ENCODE data around the gene TMEM192. TPM values are rescaled to one million over a fixed set of nuclear protein-coding genes. Genes with fewer than 3 reads are reported as not detected.

TMEM192 gene
- total and polyA plus RNA-seq, 2 of the 8 experiments (the other 6 are each of a cell fraction or from before 2014, with no cell fraction given): 7.3 to 10.9 TPM

DNA sequence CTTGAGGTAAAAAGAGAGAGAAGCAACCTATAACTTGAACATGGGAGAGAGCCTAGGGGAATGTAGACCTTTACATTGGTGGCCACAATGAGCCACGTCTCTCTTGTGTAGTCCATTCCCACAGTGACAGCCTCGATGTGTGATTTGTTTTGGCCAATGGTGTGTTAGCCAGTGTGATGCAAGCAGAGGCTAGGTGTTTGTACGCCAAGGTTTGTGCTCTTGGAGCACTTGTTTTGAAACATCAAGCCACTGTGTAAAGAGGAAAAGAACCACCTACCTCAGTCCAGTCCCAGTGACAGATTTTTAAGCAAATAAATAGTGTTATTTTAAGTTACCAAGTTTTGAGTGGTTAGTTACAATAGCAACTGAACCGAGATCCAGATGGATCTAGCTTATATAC, 23.9 kb upstream of the TMEM192 start:
- Histone ChIP-seq H3K4me3 (ENCODE audit: extremely low read depth in 1 of 4, insufficient read depth in 2 of 4, low read depth in 3 of 4, low read length in 4 of 4) (no peak overlapping the region), H3K4me2 (ENCODE audit: insufficient read depth in 1 of 2, low read depth in 2 of 2, low read length in 2 of 2) (no peak overlapping the region), H4K5ac (ENCODE audit: insufficient read length, low read depth, low read length) (no peak overlapping the region), H3K27me3 (replicated peaks in 1 of 4; ENCODE audit: control insufficient read depth in 3 of 4, extremely low read depth in 1 of 4, insufficient read depth in 3 of 4, low read length in 3 of 4) (no peaks in the 10 kb centered on the region), H3K14ac (ENCODE audit: insufficient read length) (no peak overlapping the region), H3K9ac (replicated peaks in 1 of 4; ENCODE audit: extremely low read depth in 1 of 4, low read depth in 3 of 4, low read length in 3 of 4) (no peak overlapping the region), H3K4ac (replicated peaks; ENCODE audit: insufficient read length, low read depth, low read length) (no peak overlapping the region), H3K56ac (replicated peaks; ENCODE audit: insufficient read length, low read depth, low read length) (no peak overlapping the region), H3K9me3 (ENCODE audit: insufficient read depth in 2 of 2, low read depth in 1 of 2, low read length in 1 of 2) (no peaks in the 10 kb centered on the region), H3K4me1 (replicated peaks in 1 of 4; ENCODE audit: control insufficient read depth in 3 of 4, insufficient read depth in 4 of 4, low read length in 3 of 4) (no peaks in the 10 kb centered on the region), H3K79me1 (ENCODE audit: low read depth, low read length) (no peaks in the 10 kb centered on the region), H3K23ac (ENCODE audit: insufficient read length) (no peak overlapping the region), H3K79me2 (ENCODE audit: control insufficient read depth in 1 of 2, insufficient read depth in 2 of 2, low read length in 2 of 2) (no peaks in the 10 kb centered on the region), H2BK15ac (ENCODE audit: low read length) (no peak overlapping the region), H2AK5ac (ENCODE audit: low read depth, low read length) (no peak overlapping the region), H2BK120ac (replicated peaks; ENCODE audit: low read depth, low read length) (no peak overlapping the region), H3K18ac (ENCODE audit: extremely low read depth, low read length) (no peak overlapping the region), H2BK20ac (ENCODE audit: low read length) (no peak overlapping the region), H4K20me1 (replicated peaks in 1 of 2; ENCODE audit: control insufficient read depth in 1 of 2, insufficient read depth in 2 of 2, low read length in 2 of 2) (no peaks in the 10 kb centered on the region), H4K91ac (replicated peaks; ENCODE audit: insufficient read length, low read length) (no peak overlapping the region), H2BK12ac (ENCODE audit: low read depth, low read length) (no peak overlapping the region), H3K36me3 (ENCODE audit: control insufficient read depth in 2 of 4, insufficient read depth in 4 of 4, low read length in 3 of 4) (no peaks in the 10 kb centered on the region), H3K27ac (ENCODE audit: low read depth, low read length) (no peak overlapping the region), H3K23me2 (ENCODE audit: low read depth, low read length) (no peaks in the 10 kb centered on the region), H2BK5ac (ENCODE audit: low read depth, low read length) (no peak overlapping the region), H4K8ac (ENCODE audit: extremely low read depth, insufficient read depth, low read length) (no peak overlapping the region), H2AFZ (ENCODE audit: low read length) (no peak overlapping the region)
- no peak for TF ChIP-seq BCL11A (IDR thresholded peaks at IDR 0.05; ENCODE audit: low read depth in 2 of 2, low read length in 2 of 2)
- no peak for TF ChIP-seq EZH2 (IDR thresholded peaks at IDR 0.05; ENCODE audit: low read depth, low read length, severe bottlenecking)
- TF ChIP-seq TCF12 (IDR thresholded peaks at IDR 0.05; ENCODE audit: low read depth, low read length): no peak
- TF ChIP-seq MAFK (IDR thresholded peaks at IDR 0.05; ENCODE audit: low read depth, low read length): no peak
- no peak for TF ChIP-seq USF2 (IDR thresholded peaks at IDR 0.05; ENCODE audit: low read length)
- TF ChIP-seq GABPA (IDR thresholded peaks at IDR 0.05; ENCODE audit: borderline replicate concordance, insufficient read depth, low read length): no peak
- no peak for TF ChIP-seq SAP30 (IDR thresholded peaks at IDR 0.05; ENCODE audit: insufficient read depth, insufficient replicate concordance, low read length)
- no peak for TF ChIP-seq KDM4A (IDR thresholded peaks at IDR 0.05; ENCODE audit: low read depth, low read length, severe bottlenecking)
- no peak for TF ChIP-seq POU5F1 (IDR thresholded peaks at IDR 0.05; ENCODE audit: low read depth, low read length)
- no peak for TF ChIP-seq EP300 (IDR thresholded peaks at IDR 0.05; ENCODE audit: borderline replicate concordance in 1 of 2, low read depth in 2 of 2, low read length in 2 of 2)
- no peak for TF ChIP-seq ASH2L (IDR thresholded peaks at IDR 0.05; ENCODE audit: low read length)
- TF ChIP-seq PHF8 (conservative IDR thresholded peaks at IDR 0.05; ENCODE audit: low read depth, low read length): no peak
- TF ChIP-seq RXRA (IDR thresholded peaks at IDR 0.05; ENCODE audit: insufficient read depth, low read depth, low read length): no peak
- ChIA-PET POLR2A (ENCODE audit: partially characterized antibody) (no interaction called here), CTCF (ENCODE audit: partially characterized antibody) (interaction anchor here (0.6 to 3.6 kb wide), 6 partner anchors 11 to 328 kb away, joined by 3 to 18 read pairs (median 4); no protein-coding TSS in a partner anchor)
- no peak for DNase-seq (ENCODE audit: low read depth in 1 of 2, low spot score in 2 of 2)
- no peak for FAIRE-seq
- 82% methylated on average over 4 of the region's 4 CpGs; no CpG with 5 or more reads in 1 of the 2 experiments for WGBS, 2 experiments (ENCODE audit: extremely low coverage in 1 of 2, insufficient coverage in 1 of 2, insufficient read length in 1 of 2, insufficient replicate concordance in 2 of 2, low coverage in 1 of 2, low lambda C conversion rate in 2 of 2, missing lambda C conversion rate in 1 of 2)

Measured in H1 (cell line).